Measurements from ENCODE around the gene SNX25.

GRCh38 chr4:185263419-185263818, 54.0 kb downstream of the SNX25 start:
- TF ChIP-seq CTCF (IDR thresholded peaks at IDR 0.05) (no peak), POLR2AphosphoS5 (IDR thresholded peaks at IDR 0.05) (no peak)
